ENCODE measurements around the gene UBE2O.

DNA sequence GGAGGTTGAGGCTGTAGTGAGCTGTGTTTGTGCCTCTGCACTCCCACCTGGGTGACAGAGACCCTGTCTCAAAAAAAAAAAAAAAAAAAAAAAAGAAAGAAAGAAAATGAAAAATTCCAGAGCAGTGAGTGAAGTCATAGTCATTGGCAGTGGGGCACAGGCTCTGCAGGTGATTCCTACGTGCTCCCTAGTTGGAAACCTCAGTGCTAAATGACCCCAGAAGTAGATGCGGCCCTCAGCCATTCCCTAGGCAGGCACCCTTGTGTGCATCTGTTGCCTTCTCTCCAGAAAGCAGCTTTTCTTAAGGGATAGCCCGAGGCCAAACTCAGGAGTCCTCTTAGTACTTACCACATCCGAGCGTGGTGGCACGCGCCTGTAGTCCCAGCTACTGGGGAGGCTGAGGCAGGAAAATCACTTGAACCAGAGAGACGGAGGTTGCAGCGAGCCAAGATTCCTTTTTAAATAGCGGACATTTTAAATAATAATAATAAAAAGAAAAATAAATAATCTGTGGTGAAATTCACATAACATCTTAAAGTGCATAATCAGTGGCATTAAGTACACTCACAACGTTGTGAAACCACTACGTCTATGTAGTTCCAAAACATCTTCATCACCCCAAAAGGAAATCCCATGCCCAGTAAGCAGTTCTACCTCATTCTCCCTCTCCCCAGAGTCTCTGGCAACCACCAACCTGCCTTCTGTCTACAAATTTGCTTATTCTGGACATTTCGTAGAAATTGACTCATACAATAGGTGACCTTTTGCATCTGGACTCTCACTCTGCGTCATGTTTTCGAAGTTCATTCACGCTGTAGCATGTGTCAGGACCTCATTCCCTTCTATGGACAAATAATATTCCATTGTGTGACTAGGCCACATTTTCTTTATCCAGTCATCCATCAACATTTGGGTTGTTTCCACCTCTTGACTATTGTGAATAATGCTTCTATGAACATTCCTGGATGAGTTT is 81.0 kb downstream of the UBE2O start:
- TF ChIP-seq, protein P1, sequence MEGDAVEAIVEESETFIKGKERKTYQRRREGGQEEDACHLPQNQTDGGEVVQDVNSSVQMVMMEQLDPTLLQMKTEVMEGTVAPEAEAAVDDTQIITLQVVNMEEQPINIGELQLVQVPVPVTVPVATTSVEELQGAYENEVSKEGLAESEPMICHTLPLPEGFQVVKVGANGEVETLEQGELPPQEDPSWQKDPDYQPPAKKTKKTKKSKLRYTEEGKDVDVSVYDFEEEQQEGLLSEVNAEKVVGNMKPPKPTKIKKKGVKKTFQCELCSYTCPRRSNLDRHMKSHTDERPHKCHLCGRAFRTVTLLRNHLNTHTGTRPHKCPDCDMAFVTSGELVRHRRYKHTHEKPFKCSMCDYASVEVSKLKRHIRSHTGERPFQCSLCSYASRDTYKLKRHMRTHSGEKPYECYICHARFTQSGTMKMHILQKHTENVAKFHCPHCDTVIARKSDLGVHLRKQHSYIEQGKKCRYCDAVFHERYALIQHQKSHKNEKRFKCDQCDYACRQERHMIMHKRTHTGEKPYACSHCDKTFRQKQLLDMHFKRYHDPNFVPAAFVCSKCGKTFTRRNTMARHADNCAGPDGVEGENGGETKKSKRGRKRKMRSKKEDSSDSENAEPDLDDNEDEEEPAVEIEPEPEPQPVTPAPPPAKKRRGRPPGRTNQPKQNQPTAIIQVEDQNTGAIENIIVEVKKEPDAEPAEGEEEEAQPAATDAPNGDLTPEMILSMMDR (IDR thresholded peaks at IDR 0.05): no peak
- TF ChIP-seq POLR2A (IDR thresholded peaks at IDR 0.05): no peak

Data from body of pancreas (tissue), 4 donors.